GM18868 (cell line): ENCODE results near the gene PARN.
A peak's percentile ranks its signal among the peaks of the same experiment; 100 is the strongest.

Experiments
- ATAC-seq: cut with Tn5 transposase; IDR thresholded peaks from one replicate; pipeline ENCODE4 v1.9.1; 2021; ENCODE audit warnings: mild to moderate bottlenecking, moderate library complexity; ENCODE audit not compliant: unreplicated experiment

The PARN gene

DNA sequence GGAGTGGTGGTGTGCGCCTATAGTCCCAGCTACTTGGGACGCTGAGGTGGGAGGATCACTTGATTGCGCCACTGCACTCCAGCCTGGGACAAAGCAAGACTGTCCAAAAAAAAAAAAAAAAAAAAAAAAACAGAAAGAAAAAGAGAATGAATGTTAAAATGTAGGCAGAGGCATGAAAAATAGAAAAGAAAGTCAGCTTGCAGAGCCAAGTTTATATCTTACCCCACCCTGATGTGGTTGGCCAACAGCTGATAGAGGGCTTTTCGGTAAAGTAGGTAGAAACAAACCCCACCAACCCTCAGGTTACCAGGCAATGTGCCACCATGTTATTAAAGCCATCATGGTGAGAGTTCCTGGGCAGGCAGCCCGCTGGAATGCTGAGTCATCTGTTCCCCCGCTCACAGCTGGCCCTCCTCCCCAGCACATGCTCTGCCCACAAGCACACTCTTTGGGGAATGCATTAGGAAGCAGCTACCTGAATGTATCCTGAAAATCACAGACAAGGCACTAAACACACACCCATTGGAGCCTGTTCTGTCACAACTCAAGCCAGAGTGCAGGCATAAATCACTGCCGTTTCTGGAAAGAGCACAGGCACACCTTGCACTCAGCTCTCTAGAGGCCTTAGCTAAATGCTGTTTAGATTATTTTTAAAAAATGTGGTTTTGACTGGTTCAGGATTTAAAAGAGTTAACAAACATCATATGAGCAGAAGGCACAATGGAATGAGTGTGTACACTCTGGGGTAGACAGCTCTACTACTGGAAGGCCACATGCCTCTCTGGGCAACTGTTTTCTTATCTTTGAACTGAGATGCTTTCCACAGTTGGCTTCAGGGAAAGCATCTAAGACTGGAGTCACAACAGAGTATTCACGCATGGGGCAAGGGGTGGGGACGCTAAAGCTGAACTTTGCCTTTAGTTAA is 128.5 kb downstream of the PARN start:
- peak; percentile 36 for ATAC-seq

DNA sequence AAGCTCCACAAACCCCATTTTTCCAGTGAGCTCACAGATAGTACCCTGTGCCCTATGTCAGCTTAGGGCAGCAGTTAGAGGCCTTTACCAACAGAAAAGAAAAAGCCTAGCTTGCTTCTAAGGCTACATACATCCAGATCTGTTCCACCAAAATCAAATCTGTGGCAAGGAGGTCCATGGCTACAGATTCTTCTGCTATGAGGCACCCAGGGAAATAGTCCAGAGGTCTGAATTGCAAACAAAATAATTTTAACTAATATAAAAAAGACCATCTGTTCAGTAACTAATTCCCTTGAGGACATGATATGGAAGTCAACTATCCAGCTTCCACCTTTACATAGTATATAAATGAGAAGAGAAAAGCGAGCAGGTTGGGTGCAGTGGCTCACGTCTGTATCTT is 129.3 kb downstream of the PARN start:
- no peak for ATAC-seq

DNA sequence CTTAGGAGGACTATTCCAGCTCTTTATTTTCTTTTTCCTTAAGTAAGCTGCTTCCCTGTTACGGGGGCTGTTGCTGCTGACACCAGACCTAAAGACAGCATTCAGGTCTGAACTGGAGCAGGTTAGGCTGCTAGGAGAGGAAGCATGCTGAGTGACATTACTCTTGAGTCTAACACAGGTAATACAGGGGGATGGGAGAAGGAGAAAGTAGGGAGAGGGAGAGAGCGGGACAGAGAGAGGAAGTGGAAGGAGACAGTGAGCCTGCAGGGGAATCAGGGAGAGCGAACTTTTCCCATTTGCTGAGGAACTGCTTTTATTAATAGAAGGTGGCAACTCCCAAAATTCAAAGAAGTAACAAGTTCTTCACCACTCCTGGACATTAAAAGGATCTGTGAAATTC is 130.9 kb downstream of the PARN start:
- ATAC-seq = no peak

DNA sequence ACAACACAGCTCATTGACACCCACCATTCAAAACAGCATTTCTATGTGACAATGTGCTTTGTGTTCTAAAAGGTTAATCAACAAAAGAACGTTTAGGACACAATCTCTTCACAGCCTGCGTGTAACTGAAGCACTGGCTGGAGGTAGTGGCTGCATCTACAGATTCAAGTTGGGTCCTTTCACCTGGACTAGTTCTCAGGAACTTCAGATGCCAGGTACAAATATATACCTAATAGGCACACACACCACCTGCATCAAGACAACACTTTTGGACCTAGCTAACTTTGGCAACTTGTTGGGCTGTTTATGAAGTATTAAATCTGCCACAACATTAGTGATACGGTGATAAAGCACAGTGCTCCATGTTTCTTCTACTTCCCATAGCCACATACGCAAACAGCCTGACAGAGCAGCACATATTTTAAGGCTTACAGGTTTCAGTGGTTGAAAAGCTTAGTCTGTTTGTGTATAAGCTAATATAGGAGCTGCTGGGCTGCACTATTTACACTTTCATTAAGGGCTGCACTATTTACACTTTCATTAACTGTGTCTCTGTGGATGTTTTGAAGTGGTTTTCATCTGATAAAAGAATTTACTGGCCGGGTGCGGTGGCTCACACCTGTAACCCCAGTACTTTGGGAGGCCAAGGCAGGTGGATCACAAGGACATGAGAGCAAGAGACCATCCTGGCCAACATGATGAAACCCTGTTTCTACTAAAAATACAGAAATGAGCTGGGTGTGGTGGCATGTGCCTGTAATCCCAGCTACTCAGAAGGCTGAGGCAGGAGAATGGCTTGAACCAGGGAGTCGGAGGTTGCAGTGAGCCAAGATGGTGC is 132.6 kb downstream of the PARN start:
- no peak for ATAC-seq

DNA sequence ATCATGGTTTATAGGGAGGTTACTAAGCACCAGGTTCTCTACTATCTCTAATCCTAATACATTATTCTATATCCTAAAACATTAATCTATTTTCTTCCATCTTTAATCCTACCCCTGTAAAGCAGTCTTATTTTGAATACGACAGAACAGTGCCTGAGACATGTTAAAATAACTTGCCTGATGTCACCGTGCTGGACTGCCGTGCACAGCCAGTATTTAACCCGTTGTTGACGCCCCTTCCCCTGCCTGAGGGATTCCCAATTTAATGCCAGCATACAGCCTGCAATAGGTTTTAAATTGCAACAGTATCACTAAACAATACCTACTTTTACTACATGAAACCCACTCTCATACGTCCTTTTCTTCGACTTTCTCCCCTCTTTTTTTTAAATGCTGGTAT is 133.3 kb downstream of the PARN start:
- no peak for ATAC-seq

DNA sequence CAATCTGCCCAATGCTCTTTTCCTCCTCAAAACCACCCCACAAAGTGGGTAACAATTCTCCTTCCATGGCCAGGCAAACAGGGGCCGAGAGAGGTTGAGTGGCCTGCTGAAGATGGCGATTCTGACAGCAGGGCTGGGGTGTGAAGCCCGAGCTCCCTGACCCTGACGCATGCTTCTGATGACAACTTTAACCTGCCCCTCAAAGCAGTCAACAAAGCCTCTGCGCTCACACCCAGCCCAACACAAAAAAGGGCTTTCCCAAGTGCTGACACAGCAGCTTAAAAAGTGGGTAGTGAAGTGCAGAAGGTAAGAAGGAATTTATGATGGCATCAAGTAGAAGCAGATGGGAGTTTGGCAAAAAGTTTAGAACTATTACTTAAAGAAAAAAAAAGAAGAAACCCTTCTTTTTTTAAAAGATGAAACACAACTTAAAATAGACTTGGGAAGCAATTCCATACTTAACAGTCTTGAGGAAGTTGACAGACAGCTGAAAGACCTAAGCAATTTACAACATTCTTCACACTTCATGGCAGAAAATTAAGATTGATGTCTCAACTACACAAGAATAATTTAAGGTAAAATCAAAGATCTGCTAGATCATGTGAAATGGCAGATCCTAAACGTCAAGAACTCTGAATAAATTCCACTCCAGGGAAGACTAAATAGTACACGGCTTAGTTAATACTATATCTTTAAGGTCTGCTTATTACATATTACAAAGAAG is 133.9 kb downstream of the PARN start:
- ATAC-seq = no peak

DNA sequence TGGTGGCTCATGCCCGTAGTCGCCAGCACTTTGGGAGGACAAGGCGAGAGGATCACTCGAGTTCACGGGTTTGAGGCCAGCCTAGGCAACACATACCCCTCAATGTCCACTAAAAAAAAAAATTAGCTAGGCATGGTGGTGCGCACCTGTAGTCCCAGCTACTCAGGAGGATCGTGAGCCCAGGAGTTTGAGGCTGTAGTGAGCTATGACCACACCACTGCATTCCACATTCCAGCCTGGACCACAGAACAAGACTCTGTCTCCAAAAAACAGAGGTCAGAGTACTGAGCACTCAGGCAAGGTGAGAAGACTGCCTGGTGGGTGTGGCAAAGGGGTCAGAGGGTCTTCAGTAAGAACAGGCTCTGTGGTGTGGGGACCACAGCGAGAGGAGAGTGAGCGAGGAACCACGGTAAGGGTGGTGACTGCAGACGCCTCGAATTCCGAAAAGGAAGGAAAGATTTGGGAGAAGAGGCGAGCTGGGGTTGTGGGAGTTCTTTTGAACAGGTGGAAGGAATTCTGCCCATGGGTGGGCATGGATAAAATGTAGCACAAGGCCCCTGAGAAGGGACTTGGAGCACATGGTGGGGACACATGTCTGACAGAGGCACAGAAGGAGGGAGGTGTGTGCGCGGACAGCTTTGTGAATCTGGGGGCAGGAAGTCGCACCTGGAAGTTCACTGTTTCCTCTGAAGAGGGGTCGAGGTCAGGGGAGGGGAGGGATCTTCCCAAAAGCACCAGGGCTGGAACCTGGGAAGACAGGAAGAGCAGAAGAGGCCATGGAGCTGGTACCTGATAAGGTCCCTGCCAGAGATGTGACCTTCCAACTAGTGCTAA is 134.6 kb downstream of the PARN start:
- no peak for ATAC-seq

DNA sequence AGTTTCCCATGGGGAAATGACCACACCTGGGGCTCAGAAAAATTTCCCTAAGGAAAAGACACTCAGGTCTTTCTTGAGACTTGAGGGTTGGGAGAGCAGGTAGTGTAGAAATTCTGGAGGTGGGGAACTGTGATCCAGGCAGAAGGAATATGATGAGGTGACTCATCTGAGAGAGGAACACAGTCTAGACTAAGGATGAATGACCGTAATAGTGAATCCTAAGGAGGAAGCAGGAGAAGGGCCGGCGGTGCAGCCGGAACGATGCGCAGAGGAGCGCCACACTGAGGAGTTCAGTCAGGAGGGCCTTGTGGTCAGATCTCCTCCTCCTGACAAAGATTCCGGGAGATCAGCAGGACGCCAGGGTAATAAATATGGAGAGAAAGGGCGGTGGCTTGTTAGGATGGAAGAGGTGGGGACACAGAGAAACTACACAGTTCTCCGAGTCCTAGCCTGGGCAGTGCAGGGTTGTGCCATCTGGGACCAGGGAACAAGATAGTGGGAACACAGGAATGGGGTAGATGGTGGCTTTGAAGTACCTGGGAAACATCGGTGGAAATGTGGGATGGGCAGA is 135.6 kb downstream of the PARN start:
- no peak for ATAC-seq

DNA sequence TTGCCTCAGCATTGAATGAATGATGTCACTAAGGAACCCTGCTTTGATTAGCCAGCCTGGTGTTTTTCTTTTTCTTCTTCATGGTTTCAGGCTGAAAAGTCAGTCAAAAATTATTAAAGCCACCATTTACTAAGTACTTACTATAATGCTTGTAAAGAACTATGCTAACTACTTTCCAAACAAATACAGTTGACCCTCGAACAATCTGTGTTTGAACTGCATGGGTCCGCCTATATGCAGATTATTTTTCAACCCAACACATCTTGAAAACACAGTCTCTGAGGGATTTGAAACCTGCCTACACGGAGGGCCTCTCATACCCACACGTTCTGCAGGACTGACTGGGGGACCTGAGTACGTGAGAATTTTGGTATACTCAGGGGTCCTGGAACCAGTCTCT is 136.3 kb downstream of the PARN start:
- ATAC-seq = no peak

DNA sequence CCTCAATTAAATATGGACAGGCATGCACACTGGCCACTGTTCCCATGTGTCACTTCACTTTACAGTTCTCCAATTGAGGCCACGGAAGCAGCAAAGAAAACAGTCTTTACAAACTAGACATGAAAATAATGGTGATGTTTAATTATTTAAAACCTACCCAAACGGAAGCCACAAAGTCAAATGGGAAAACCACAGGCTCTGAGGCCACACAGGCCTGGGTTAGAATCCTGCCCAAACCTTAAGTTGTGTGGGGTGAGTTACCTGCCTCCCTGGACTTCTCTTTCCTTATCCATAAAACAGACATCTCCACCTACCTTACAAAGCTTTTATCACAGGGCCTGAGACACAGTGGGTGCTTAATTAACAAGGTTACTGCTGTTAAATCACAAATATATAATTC is 137.4 kb downstream of the PARN start:
- ATAC-seq = no peak

DNA sequence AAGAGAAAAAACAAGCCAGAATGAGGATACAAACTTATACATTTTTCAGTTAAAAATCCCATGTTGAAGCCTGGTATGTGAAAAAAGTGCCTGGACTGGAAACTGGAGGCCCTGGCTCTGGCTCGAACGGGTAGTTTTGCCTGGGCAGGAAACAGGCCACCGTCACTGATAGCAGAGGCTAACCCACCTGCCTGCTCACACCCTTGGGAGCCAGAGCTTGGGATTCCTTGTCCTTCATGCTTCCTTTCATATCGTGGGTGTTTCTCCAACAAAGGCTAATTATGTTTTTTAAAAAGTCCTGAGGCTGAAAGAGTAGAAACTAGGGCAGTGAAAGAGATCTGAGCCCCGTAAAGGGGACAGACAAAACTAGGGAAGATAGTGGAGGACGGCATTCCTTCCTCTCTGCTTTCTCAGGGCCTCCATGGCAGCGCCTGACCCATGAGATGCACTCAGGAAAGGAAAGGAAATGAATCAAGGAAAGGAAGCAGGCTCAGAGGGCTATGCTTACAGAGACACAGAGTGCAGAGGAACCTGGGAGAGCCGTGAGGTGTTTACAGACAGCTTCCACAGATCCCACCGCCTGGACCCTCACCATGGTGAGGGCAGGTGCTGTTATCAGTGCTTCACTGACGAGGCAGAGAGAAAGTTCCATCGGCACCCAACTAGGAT is 138.1 kb downstream of the PARN start:
- ATAC-seq = no peak

DNA sequence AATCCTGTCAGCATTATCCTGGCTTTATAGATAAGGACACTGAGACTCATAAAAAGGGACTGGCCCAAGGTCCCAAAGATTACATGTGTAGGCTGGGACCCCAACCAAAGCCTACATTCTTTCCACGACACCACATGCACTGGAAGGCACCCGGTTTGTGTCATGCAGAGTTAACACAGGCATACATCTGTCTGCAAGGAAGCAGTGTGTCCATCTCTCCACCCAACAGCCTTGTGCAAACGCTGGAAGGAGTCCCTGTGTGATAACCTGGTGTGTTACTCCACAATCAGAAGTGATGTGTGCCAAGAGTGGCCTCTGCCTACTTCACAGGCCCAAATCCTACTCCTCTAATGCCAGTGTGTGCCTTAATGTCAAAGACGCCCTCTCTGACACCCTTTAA is 139.8 kb downstream of the PARN start:
- ATAC-seq = no peak

DNA sequence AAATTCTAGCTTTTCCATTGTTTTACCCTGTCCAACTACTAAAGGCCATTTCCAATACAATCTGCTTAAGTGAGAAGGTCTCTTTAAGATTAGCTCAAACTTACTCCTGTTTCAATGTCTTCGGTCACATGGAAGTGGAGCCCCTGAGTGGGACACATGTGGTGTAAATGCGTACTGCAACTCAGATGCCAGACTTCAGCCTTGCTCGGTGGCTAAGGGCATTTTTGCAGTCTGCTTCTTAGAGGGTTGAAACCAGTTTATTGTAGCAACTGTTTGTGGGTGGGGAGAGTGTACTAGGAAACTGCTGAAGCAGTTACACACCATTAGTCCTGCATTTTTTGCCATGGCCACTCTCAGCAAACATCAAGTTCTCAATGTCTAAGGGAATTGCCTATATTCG is 140.6 kb downstream of the PARN start:
- ATAC-seq = no peak

DNA sequence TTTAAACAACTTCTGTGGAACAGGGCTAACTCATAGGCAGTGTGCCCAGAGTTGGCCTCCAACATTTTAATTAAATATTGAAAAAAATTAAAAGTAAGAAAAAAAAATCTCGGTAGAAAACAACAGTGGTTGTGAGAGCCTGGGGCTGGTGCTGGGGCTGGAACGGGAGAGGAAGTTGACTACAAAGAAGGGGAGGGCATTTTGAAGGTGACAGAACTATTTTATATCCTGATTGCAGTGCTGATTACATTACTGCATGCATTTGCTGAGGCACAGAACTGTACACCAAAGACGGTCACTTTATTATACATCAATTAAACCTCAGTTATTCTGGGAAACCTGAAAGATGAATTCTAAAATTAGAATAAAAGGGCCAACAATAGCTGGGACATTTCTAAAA is 142.5 kb downstream of the PARN start:
- no peak for ATAC-seq

DNA sequence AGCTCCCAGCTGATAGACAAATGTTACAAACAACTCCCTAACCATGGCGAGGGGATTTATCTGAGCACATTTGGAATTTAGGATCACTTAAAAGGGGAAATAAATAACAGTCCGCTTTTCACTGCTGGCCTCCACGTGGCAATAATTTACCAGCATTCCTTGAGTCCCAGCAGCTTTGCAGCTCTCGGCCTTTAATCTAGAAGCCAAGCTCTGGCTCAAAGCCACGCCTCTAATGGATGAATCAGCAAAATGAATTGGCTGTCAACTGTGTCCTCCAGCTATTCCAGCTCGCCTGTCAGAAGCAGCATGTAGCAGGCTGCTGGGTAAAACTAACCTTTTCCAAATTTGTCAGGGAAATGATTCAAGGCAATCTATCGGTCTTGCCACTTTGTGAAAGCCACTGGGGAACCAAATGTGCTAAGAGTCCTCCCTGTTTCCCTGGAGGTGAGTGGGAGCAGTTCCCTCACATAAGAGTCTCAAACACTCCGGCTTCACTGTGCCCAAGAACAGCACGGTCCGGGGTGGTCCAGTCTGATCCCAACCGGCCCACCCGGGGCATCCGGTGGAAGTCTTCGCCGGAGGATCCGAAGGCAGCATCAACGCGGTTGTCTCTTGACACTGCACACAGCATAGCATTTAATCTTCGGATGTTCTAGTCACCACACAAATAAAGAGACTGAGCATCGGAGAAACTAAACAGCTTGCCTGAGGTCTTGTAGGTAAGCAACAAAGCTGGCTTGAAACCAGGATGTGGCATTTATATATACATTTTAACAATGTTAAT is 143.3 kb downstream of the PARN start:
- no peak for ATAC-seq

DNA sequence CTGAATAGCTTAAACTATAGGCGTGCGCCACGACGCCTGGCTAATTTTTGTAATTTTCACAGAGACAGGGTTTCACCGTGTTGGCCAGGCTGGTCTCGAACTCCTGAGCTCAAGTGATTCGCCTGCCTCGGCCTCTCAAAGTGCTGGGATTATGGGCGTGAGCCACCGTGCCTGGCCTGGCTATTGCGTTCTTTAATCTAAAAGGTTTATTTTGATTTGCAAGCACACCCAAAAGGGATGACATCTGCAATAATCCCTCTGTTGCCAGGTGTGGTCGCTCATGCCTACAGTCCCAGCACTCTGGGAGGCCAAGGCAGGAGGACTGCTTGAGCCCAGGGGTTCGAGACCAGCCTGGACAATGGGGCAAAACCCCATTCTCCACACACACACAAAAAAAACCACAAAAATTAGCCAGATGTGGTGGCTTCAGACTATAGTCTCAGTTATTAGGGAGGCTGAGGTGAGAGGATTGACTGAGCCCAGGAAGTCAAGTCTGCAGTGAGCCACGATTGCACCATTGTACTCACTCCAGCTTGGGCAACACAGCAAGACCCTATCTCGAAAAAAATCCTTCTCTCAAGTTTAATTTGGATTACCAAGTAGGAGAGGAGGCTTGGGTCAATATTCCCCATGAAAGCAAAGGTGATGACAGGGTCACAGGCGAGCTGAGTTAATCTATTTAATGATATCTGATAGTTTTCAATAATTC is 144.1 kb downstream of the PARN start:
- ATAC-seq = no peak

DNA sequence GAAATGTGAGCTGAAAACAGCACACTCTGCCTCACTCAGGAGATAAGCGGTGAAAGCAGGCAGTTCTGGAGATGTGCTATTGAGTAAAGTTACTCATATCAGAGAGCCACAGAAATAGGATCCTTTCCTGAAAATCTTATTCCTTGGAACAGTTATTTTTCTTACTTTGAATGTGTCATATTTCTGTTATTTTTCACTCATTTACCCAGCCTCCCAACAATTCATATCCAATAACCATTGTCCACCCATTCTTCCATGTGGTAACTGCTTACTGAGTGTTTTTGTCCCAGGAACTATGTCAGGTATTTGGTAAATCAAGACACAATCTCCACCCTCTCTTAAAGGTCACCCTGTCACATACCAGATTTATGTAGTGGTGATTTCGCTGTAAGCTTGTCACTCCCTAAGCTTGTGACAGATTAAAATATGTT is 144.9 kb downstream of the PARN start:
- ATAC-seq = no peak

DNA sequence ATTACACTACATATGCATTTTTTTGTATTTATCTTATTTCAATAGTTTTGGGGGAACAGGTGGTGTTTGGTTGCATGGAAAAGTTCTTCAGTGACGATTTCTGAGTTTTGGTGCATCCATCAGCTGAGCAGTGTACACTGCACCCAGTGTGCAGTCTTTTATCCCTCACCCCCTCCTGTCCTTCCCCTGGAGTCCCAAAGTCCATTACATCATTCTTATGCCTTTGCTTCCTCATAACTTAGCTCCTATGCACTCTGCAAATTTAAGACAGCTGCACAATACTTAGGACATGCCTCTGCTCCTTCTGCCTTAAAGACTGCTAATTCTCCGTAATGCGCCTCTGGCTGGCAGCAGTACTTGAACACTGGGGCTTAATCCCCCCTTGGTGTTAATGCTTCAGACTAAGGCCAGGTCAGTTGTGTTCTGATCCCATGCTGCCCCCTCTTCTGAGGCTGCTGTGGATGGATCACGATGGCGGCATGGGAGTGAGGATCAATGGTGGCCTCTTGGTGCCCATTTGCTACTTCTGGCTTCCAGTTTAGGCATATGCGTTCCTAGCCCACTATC is 146.2 kb downstream of the PARN start:
- ATAC-seq = no peak
